OCI-M2 (cell line): ENCODE measurements around the gene LRRC9.

Experiments used
- DNase-seq: peaks from one replicate; lab custom pipeline; 2025; ENCODE audit not compliant: unreplicated experiment; lab: John Stamatoyannopoulos, UW

The LRRC9 gene

GRCh38 chr14:60106339-60106738 is 186.4 kb downstream of the LRRC9 start:
- no peak for DNase-seq

GRCh38 chr14:60107477-60107876 is 187.5 kb downstream of the LRRC9 start:
- DNase-seq: no peak

- no peak for DNase-seq
Observed at GRCh38 chr14:60111732-60112131, 191.8 kb downstream of the LRRC9 start.
